Aorta (tissue), 5 donors: ENCODE measurements around the gene FARSA. TPM values are rescaled to one million over a fixed set of nuclear protein-coding genes. Genes with fewer than 3 reads are reported as not detected.
"Not testable (repeated sequence)": the region's sequence is repeated elsewhere in the genome, so short reads cannot be mapped to it uniquely, and the experiment has no call there.

Source experiments
- ATAC-seq: fragments of 200-7000 bp; cut with Tn5 transposase; one replicate; pipeline ENCODE4 v1.9.1; 2022; ENCODE audit warnings: moderate library complexity; ENCODE audit not compliant: low FRiP score
- DNase-seq, 2 donors: peaks; one replicate each; pipeline ENCODE4 v3.0.0-alpha.2; 2020
- H3K27ac ChIP-seq, 2 donors: one replicate each; pipeline ENCODE4 v1.5.1; 2013; ENCODE audit warnings: low read length in 2 of 2, mild to moderate bottlenecking in 2 of 2, moderate library complexity in 2 of 2, control low read depth in 1 of 2, inconsistent platforms in 1 of 2, low read depth in 1 of 2
- H3K27me3 ChIP-seq, 2 donors: one replicate each; pipeline ENCODE4 v1.6.1; 2013; ENCODE audit warnings: control low read depth in 1 of 2, low read length in 1 of 2, mild to moderate bottlenecking in 1 of 2, moderate library complexity in 1 of 2; ENCODE audit not compliant: insufficient read depth in 2 of 2, control insufficient read depth in 1 of 2
- H3K36me3 ChIP-seq, 2 donors: one replicate each; pipeline ENCODE4 v1.6.1; 2013; ENCODE audit warnings: control low read depth in 1 of 2, low read length in 1 of 2, mild to moderate bottlenecking in 1 of 2; ENCODE audit not compliant: insufficient read depth in 2 of 2, control insufficient read depth in 1 of 2
- H3K4me1 ChIP-seq, 2 donors: one replicate each; pipeline ENCODE4 v1.6.1; 2013; ENCODE audit warnings: low read length in 2 of 2, control low read depth in 1 of 2, mild to moderate bottlenecking in 1 of 2, moderate library complexity in 1 of 2; ENCODE audit not compliant: insufficient read depth in 2 of 2, control insufficient read depth in 1 of 2
- H3K4me3 ChIP-seq, 2 donors: one replicate each; pipeline ENCODE4 v1.5.1; 2013; ENCODE audit warnings: low read length in 2 of 2, control low read depth in 1 of 2, mild to moderate bottlenecking in 1 of 2
- H3K9me3 ChIP-seq: one replicate; pipeline ENCODE4 v1.6.1; 2013; ENCODE audit warnings: mild to moderate bottlenecking, low read length; ENCODE audit not compliant: control insufficient read depth
- WGBS, 2 donors: extraction: QIAGEN DNeasy Blood & Tissue Kit; methylation state at CpG; one replicate each; pipeline ENCODE4 v1.1.7; 2013; 5-methylcytosine and 5-hydroxymethylcytosine counted together
- intact Hi-C, 2 donors: fragments of 100-400 bp; cut with DNase I; formaldehyde crosslinking; loops; one replicate each; pipeline versions ENCODE4 v1.14.2 to v1.15.0; 2022
- polyA plus RNA-seq, 2 donors: library from polyadenylated mRNA; stranded (reverse); fragments of 200-250 nt; gene quantifications; one replicate each; pipeline ENCODE4 v1.2.3, GENCODE V29; 2013
- total RNA-seq, 2 donors: library from RNA; stranded (reverse); fragmentation: NEBNext Ultra II Directional; extraction: Animal tissue kit (Norgen Biotek cat#: 25700); gene quantifications; one replicate each; pipeline ENCODE4 v1.2.1, GENCODE V29; 2021
- donor health status: healthy with polysubstance abuse.
- donor health status: Bipolar disorder and iron deficiency.
- donor health status: DM: no; HTN: no; CAD: no.
- donor health status: DM: no; HTN: no; CAD: no.
- donor health status: DM: yes; HTN: yes; CAD: no.

FARSA gene
- total and polyA plus RNA-seq, 4 donors: 19.7 to 31.4 (median 25.2) TPM

DNA sequence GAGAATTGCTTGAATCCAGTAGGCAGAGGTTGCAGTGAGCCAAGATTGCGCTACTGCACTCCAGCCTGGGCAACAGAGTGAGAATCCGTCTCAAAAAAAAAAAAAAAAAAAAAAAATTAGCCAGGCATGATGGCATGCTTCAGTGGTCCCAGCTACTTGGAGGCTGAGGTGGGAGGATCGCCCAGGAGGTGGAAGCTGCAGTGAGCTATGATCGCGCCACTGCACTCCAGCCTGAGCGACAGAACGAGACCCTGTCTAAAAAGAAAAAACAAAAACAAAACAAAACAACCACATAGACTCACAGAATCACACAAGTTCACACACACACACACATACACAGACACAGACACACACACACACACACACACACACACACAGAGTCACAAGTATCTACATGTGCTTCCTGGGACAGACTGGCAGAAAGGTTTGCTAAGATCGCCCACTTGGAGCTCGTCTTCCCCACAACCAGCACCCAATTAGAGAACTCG lies 43.2 kb downstream of the FARSA start:
- DNase-seq, H3K9me3 ChIP-seq, H3K27me3 ChIP-seq, H3K36me3 ChIP-seq, ATAC-seq, H3K4me3 ChIP-seq, H3K4me1 ChIP-seq, intact Hi-C loops: not testable (repeated sequence)
- WGBS, 2 donors: 34% methylated on average over 10 of the region's 10 CpGs
- H3K27ac ChIP-seq: peak overlapping the region in 1 of 2 donors; percentile 74

DNA sequence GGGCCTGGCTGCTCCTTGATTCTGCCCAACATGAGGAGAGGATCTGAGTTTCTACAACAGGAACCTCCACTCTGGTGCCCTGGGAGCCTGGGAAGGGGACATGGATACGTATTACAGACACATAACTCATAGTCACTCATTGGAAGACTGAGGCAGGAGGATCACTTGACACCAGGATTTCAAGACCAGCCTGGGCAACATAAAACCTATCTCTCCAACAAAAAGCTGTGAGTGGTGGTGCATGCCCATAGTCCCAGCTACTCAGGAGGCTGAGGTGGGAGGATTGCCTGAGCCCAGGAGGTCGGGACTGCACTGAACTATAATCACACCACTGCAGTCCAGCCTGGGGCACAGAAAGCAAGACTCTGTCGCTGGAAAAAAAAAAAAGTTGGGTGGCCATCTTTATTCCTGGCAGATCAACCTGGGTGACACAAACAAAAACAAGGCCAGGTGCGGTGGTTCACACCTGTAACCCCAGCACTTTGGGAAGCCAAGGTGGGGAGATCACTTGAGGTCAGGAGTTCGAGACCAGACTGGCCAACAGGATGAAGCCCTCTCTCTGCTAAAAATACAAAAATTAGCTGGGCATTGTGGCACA lies 45.4 kb downstream of the FARSA start:
- no peaks in the 10 kb centered on the region for H3K4me1 ChIP-seq
- intact Hi-C loops: no loop called here
- H3K36me3 ChIP-seq: no peaks in the 10 kb centered on the region
- ATAC-seq (no peak), DNase-seq (no peak)
- no peak overlapping the region for H3K4me3 ChIP-seq
- no peak overlapping the region for H3K27ac ChIP-seq
- peaks cover 2% of the 10 kb centered on the region for H3K9me3 ChIP-seq
- 73 to 76% methylated on average over 5 of the region's 5 CpGs for WGBS, 2 donors
- H3K27me3 ChIP-seq: no peaks in the 10 kb centered on the region

DNA sequence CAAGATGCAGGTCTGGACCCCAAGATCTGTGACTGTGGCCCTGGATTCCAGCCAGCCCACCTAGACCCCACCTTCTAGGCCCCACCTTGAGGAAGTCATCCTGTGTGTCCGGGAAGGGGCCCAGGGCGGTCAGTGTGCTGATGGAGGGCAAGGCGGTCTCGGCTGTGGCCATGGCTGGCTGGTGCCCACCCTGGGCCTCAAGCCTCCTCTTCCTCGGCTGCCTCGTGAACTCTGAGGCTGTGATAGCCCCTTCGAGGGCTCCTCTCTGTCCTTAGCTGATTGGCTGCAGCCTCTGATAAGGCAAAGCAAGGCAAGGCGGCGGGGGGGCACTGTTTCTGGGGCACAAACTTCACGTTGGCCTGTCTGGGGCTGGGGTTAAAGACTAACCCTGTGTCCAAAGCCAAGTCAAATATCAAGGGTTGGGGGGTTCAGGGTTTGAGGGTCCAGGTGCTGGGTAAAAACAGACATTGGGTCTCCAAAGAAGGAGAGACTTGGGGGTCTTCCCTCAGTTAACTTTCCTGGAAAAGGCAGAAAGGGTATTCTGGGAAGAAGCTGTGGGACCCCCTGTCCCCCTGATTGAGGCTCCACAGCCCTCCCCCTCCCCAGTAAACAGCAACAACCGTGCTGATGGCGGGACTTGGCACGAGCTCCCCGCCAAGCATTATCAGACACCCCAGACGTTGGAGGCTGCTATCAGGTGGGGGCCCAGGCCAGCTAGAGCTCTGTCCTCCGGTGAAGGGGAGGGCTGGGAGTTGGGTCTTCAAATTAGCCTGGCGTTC lies 46.4 kb downstream of the FARSA start, which contains the start of gene KLF1:
TSS of gene KLF1 (minus strand) at position 233 of the 779 bp plus-strand sequence. CDS start at position 172, 61 bp downstream.
- intact Hi-C loops: no loop called here
- no peak within 1 kb of the TSS for H3K4me3 ChIP-seq
- no peak within 1 kb of the TSS for H3K27ac ChIP-seq
- H3K9me3 ChIP-seq: peaks cover 2% of the 10 kb centered on the region
- no peak for ATAC-seq
- no peaks in the 10 kb centered on the region for H3K36me3 ChIP-seq
- H3K4me1 ChIP-seq: no peaks in the 10 kb centered on the region
- DNase-seq: no peak
- no peaks in the 10 kb centered on the region for H3K27me3 ChIP-seq
- WGBS, 2 donors: 68 to 71% methylated on average over 17 of the region's 17 CpGs

DNA sequence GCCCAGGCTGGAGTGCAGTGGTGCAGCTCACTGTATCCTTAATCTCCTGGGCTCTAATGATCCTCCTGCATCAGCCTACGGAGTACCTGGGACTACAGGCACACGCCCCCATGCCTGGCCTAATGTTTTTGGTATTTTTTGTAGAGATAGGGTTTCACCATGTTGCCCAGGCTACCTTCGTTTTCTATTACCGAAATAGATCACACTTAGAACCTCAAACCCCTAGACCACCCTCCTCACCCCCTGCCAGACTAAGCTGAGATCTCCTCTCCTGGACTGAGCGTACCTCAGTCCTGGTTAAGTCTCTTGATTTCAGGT lies 46.9 kb downstream of the FARSA start:
- Histone ChIP-seq H3K4me1 (no peaks in the 10 kb centered on the region), H3K4me3 (no peak overlapping the region), H3K9me3 (peaks cover 2% of the 10 kb centered on the region), H3K36me3 (no peaks in the 10 kb centered on the region), H3K27me3 (no peaks in the 10 kb centered on the region), H3K27ac (no peak overlapping the region)
- 75 to 80% methylated on average over 5 of the region's 5 CpGs for WGBS, 2 donors
- no peak for ATAC-seq
- intact Hi-C loops: no loop called here
- DNase-seq: no peak

DNA sequence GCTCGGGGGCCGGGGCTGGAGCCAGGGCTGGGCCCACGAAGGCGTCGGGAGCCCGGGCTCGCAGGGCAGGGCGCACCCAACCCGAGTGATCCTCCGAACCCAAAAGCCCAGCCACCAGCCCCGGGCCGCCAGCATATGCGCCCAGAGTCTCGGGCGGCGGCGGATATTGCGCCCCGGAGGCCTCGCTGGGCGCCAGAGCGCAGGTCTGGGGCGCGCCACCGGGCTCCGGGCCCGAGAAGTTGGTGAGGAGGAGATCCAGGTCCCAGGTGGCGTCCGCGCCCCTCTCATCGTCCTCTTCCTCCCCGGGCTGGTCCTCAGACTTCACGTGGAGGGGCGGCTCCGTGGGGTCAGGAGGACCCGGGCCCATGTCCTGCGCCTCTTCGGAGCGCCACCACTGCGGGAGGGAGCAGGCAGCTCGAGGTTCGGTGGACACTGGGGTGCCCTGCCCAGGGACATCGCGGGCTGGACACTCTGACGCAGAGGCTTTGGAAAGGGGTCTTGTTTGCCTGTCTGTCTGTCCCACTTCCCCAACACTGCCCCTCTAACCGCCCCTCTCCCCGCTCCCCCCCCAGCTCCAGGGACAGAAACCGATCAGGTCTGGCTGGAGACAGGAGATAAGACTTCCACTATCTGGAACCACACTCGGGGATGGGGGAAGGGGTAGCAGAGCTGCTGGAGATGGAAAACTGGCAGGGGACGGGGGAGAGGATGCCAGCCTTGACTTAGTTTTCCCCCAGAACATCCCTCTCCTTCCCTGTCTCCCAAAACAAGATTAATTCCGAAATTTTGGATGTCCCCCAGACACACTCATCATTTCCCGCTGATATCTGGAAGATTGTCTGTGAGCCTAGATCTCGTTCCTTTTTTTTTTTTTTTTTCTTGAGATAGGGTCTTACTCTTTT lies 47.5 kb downstream of the FARSA start:
- Histone ChIP-seq H3K4me1 (no peaks in the 10 kb centered on the region), H3K27ac (no peak overlapping the region), H3K36me3 (no peaks in the 10 kb centered on the region), H3K9me3 (peaks cover 2% of the 10 kb centered on the region), H3K27me3 (no peaks in the 10 kb centered on the region), H3K4me3 (no peak overlapping the region)
- intact Hi-C loops: no loop called here
- ATAC-seq: no peak
- DNase-seq: no peak
- 6 to 9% methylated on average over 39 to 53 of the region's 53 CpGs for WGBS, 2 donors

- WGBS, 2 donors: 4 to 5% methylated on average over 63 to 73 of the region's 73 CpGs
These were observed 48.4 kb downstream of the FARSA start for GRCh38 chr19:12884926-12885748.

GRCh38 chr19:12884627-12884925 lies 48.9 kb downstream of the FARSA start:
- WGBS, 2 donors: 68 to 72% methylated on average over 12 of the region's 12 CpGs
- no peaks in the 10 kb centered on the region for H3K4me1 ChIP-seq

More at GRCh38 chr19:12884926-12885748, 48.4 kb downstream of the FARSA start:
- Histone ChIP-seq H3K36me3 (no peaks in the 10 kb centered on the region), H3K4me3 (no peak overlapping the region), H3K27me3 (no peaks in the 10 kb centered on the region), H3K4me1 (no peaks in the 10 kb centered on the region), H3K27ac (no peak overlapping the region), H3K9me3 (peaks cover 2% of the 10 kb centered on the region)
- intact Hi-C loops: no loop called here
- ATAC-seq (peak; percentile 36), DNase-seq (peak; percentile 84 to 89)

GRCh38 chr19:12884202-12884601 lies 49.3 kb downstream of the FARSA start:
- Histone ChIP-seq H3K27me3 (no peaks in the 10 kb centered on the region), H3K4me3 (no peak overlapping the region), H3K36me3 (no peaks in the 10 kb centered on the region), H3K4me1 (no peaks in the 10 kb centered on the region), H3K27ac (no peak overlapping the region), H3K9me3 (peaks cover 2% of the 10 kb centered on the region)
- ATAC-seq (no peak), DNase-seq (no peak)
- 93% methylated on average over 3 of the region's 3 CpGs for WGBS, 2 donors
- intact Hi-C loops: no loop called here

More at GRCh38 chr19:12884627-12884925, 48.9 kb downstream of the FARSA start:
- H3K9me3 ChIP-seq: peaks cover 2% of the 10 kb centered on the region
- no peak for DNase-seq
- H3K27ac ChIP-seq: no peak overlapping the region
- H3K27me3 ChIP-seq: no peaks in the 10 kb centered on the region
- no peaks in the 10 kb centered on the region for H3K36me3 ChIP-seq
- no peak overlapping the region for H3K4me3 ChIP-seq
- intact Hi-C loops: no loop called here
- ATAC-seq: no peak
